LoVo (cell line): ENCODE measurements around the gene PLCB1.
"Not testable (repeated sequence)": the region's sequence is repeated elsewhere in the genome, so short reads cannot be mapped to it uniquely, and the experiment has no call there.

Experiments used
- DNase-seq: peaks from one replicate; pipeline ENCODE4 v3.0.0-alpha.2; 2016; ENCODE audit warnings: low spot score

Gene PLCB1

DNA sequence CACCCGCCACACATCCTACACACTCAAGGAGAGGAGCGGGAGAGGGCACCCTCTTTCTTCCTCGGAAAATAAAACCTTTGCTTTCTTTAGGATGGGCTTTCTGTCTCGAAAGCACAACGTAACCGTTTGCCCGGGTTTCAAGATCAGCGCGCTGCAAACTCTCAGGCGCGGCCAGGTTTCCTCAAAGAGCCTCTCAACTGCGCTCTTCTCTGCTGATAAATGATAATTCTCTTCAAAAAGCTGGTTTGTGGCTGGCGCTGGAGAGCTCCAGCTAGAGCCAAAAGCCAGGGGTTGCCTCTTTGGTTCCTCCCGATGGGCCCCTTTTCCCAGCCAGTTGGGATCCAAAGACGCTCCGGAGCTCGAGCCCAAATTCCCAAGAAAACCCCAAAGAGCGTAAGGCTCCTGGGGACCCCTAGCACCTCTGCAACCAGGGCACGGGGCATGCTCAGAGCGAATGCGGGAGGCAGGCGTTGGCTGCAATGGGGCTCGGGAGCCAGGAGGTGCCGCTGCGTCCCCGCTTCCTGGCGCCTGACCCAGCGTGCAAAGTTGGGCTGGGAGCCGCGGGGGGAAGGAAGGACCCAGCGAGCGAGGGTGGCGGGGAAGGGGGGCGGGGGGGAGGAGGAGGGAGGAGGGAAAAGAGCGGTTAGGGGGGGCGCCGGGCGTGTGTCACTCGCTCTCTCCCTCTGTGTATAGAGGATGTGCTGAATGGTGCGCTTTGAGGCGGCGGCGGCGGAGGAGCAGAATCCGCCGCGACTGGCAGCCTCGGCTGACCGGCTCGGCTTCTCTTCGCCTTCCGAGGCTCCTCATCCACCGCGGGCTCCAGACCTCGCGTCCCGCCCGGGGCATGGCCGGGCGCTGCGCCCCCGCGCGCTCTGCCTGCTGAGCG lies at the start of gene PLCB1:
Gene PLCB1, plus strand, starts transcription at position 669 of the 886 bp plus-strand sequence. CDS start 386 bp downstream, outside the sequence.
- DNase-seq, result no peak

DNA sequence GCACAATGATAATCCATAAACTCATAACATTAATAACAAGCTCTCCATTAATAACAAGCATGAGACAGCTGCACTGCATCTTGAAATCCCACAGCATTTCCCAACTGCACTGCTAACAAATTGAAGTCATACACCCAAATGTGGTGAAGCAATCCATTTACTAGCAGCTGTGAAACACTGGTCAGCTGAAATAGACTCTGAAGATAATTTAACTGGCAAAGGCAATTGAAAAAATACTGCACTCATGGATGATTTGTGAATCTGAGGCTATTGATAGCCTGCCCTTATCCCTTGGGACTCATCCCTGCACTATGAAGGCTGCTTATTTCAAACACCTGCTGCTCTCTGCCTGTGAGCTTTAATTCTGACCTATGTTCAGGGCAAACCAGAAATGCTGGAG lies 49.1 kb upstream of the PLCB1 start:
- no peak for DNase-seq

DNA sequence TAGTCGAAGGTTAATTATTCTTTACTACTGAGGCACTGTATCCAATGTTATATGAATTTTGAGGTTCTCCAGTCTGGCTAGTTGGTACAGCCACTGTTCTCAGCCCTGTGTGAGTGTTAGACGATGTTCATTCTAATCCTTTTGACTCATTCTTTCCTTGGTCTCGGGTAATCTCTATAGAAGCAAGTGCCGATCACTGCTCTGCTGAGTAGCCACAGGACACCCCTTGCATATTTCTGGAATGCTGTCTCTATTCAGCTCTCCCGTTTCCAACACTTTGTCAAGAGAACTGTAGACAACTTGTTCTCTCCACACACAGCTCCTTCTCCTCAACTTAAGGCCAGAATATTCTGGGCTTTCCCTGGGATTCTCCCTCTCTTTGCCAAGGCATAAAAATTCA lies 42.4 kb upstream of the PLCB1 start:
- no peak for DNase-seq

DNA sequence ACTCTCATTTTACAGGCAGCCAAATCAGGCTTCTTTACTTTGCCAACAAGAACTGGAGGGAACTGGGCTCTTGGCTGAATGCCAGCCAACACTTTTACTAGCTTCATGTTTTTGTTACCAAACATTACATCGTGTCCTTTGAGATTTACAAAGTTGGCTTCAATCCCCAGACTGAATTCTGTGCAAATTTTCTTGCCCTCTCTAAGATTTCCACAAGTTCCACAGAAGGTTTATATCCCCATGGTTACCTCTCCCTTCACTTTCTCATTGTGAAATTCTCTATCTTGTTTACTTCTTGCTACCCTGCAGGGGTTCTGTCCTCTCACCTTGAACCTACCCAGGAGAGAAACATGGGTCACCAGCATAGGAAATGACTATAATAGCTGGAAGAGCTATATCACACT lies 37.6 kb upstream of the PLCB1 start:
- no peak for DNase-seq

DNA sequence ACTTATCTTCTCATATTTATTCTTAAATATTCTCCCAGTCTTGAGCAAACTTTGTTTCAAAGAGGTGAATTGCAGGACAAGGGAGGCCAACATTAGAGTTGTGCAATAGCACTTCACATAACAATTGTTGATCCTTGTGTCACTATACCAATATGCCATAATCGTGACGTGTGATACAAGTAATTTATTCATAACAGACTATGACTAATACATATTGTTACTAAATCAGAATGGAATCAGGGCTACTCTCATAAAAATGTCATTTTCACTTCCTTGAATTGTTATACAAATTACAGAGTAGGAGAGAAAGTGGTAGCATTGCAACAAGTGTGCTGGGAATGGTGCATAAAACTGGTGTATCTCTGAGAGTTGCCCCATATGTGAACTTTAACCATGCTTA lies 37.2 kb upstream of the PLCB1 start:
- no peak for DNase-seq

DNA sequence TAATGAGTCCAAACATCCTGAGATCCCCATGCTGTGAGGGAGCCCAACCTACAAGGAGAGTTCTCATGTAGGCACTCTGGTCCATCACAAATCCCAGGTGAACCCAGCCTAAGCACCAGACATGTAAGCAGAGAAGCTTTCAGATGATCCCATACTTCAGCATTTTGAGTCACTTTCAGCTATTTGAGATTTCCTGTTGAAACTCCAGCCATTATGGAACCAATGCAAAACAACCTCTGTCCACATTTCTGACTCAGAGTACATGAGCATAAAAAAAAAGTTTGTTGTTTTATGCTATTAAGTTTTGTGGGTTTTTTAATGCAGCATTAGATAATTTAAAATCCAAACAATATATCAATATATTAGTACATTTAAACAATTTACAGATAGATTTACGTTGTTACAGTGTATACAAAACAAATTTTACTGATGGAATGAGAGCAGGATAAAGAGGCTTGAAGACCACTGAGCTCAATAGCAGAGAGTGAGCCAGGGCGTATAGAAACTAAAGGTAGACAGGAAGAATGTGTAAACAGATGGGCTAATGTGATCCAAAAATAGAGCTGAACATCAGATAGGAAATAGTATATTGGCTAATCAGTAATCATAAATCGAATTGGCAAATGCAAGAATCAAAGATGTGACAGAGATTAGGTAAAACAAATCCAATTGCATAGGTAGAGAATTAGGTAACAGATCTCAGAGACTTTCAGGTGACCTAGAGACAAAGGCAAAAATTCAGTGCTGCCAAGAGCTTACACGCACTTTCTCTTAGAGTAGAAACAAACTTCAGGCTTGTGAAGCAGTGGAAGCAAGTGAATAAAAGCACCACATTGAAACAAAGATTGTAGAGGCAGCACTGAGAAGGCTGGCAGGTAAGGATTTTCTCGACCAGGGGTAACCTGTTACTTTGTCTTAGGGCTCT lies 36.2 kb upstream of the PLCB1 start:
- no peak for DNase-seq

DNA sequence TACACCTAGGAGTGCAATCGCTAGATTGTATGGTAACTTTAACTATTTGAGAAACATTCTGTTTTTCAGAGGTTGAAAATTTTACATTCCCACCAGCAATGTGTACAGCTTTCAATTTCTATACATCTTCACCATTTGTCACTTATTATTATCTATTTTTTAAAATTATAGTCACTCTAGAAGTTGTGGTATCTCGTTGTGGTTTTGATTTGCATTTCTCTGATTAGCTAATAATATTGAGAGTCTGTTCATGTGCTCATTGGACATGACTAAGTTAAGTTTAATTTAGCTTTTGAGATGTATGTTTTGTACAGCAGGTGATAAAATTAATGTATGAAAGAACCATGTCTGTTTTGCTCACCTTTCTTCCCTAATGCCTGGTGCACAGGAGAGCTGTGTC lies 34.8 kb upstream of the PLCB1 start:
- no peak for DNase-seq

DNA sequence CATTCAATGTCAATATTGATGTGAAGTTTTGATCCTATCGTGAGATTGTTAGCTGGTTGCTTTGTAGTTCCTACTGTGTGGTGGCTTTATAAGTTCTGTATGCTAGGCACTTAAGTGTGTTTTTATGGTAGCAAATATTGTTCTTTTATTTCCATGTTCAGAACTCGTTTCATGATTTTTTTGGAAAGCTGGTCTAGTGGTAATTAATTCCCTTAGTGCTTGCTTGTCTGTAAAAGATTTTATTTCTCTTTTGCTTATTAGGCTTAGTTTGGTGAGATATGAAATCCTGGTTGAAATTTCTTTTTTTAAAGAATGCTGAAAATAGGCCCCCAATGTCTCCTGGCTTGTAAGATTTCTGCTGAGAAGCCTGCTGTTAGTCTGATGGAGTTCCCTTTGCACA lies 27.8 kb upstream of the PLCB1 start:
- DNase-seq, result no peak

DNA sequence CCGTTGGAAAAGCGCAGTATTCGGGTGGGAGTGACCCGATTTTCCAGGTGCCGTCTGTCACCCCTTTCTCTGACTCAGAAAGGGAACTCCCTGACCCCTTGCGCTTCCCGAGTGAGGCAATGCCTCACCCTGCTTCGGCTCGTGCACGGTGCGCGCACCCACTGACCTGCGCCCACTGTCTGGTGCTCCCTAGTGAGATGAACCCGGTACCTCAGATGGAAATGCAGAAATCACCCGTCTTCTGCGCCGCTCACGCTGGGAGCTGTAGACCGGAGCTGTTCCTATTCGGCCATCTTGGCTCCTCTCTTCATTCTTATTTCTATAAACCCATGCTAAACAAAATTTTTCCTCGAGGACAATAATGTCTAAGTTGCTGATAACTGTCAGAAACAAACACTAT lies 17.5 kb upstream of the PLCB1 start:
- not testable (repeated sequence) for DNase-seq

DNA sequence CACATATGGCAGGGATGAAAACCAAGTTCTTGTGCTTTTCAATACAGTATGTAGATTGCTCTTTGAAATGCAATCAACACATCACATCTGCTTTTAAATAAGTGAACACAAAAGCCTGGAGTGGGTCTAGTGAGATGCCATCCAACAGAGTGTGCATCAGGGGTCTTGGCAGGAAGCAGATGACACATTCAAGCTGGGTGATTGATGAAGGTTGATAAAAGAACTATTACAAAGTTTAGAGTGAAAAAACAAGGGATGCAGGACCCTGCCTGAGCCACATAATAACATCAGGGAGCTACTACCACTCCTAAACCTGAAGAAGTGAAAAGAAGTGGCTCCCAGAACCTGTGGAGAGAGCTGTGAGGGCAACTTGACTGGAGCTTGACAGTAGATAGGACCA lies 16.6 kb upstream of the PLCB1 start:
- no peak for DNase-seq

DNA sequence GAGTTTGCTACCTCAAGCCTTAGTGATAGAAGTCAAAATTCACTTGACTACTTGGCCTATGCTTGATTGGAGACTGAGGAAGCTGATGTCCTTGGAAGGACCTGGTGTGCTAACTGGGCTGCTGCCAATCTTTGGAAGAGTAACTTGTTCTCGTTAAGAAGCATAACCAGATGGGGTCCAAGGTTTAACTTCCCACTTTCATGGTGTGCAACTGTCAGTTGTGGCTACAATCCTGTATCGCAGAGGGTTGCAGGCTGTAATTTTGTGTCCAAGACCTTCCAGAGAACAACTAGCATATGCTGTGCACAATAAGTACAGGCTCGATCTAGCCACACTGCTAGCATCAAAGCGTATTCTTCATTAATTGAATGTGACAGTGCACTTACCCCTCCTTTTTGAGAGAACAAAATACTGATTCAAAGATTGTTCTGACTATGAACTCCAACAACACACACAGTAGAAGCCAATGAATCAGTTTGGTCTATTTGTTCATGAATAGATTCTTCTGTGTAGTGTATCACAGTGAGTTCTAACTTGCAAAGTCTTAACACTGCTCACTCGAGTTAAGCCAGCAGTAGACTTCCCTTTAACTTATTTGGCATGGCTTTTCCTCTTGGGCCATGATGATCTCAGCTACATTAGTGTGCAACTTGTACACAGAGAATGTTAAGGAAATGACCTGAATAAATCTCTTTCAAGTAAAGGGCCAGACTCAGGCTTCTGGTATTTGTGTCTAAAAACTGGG lies 15.8 kb upstream of the PLCB1 start:
- no peak for DNase-seq

DNA sequence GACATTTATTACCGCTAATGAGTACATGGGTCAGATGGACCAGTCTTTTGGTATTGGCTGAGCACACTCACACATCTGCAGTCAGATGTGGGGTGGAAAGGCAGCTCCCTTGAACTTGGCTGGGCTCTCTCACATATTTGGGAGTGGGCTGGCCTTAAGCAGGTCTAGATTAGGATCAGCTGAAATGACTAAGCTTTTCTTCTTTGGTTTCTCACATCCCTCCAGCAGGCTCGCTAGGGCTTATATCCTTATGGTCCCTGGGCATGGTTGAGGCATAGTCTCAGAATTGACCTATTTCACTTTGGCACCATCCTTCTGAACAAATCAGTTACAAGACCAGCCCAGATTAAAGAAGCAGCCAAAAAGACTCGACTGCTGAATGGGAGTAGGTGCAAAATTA lies 14.4 kb upstream of the PLCB1 start:
- no peak for DNase-seq

DNA sequence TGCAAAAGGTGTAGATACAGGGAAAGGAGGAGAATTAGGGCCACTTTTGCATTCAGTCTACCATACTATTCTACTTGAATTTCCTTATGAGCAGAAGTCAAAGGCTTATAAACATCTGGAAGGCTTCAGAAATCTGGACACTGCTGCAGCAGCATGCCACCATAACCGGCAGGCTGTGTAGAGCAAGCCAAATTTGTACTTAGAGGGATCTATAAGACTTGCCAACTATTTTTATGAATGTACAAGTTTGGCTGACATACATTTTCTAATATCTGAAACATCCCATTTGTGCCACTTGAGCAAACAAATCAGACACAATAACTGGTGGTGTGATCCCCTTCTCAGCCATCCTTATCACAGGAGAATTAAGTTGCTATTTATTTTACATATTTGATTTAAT lies 14.0 kb upstream of the PLCB1 start:
- DNase-seq, result no peak

DNA sequence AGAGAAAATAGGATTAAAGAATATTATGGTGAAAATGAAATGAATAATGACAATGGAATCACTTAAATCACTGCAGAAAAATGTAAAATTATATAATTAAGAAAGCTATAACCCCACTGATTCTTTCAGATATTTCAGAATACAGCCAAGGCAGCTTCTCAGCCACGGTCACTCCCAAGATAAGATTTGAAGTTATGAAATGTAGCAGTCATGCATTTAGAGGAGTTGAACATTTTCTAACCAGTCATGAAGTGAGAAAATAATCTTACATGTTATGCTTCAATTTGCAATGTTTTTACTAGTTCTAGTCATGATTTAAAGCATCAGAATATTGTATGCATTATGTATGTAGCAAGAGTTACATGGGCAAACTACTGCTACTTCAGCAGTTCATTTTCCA lies 13.3 kb upstream of the PLCB1 start:
- no peak for DNase-seq

DNA sequence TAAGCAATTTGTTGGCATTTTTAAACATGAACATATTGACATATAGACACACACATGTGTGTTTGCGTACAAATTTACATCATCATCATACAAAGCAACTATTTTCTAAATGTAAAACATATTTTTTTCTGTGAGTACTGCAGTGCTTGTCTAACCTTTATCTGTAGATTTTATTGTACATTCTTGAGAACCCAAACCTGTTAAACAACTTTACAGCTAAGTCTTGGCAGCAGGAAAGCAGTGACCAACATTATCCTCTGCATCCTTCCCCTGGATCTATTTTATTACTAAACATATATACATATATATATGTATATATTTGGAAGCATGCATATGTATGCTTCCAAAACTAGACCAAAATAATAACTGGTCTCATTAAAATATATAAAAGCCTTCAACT lies 10.4 kb upstream of the PLCB1 start:
- DNase-seq, result no peak

DNA sequence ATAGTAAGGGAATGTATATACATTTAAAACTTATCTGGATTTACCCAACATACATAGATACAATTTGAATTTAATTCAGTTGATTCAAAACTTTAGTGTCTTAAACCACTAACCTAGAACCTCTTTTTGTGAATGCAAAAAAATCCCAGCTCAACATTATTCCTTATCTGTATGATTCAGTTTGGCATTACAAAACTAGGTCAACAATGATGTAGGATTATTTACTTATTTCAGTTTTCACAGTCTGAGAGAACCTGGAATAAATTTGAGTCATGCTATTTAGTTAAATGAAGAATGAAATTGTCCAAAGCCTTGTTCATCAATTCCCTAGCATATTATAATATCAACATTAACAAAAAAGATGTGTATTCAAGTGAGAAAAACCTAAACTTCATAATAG lies 7.4 kb upstream of the PLCB1 start:
- no peak for DNase-seq

DNA sequence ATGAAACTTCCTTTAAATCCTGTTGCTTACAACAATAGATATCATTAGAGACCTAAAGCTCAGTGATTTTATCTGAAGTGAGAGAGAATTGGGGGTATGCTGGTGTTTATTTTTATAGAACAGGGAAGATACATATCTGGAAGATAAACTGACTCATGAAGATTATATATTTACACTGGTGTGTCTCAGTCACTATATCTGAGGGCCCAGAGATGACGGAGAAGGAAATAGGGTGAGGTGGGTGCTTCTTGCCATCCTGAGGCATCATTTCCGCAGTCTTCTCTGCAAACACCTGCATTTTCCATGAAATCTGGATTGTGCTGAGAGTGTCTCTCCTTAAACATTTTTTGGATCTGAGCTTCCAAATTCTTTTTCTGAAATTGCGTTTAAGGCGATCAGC lies 5.9 kb upstream of the PLCB1 start:
- DNase-seq, result no peak

DNA sequence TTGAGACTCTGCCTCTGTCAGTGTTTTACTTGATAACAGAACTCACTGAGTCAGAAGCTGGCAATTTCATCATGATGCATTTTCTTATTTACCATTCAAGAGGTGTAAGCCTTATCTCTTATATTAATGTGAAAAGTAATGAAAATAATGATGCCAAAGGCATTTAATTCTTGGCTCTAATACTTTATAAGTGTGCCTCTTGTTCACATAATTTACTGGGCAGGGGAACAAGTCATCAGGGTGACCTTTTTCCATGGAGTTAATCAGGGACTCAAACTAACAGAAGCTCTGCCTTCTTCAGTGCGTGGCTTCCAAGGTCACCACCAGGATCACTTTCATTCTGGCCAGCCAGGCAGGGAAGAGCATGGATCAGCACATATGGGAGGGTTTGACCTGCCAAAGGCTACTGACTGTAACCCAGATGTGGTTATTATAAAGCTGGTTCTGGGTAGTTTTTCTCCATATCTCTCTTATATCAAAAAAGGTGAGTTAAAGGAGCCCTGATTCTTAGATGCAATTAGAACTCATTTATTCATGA lies 5.2 kb upstream of the PLCB1 start:
- no peak for DNase-seq

DNA sequence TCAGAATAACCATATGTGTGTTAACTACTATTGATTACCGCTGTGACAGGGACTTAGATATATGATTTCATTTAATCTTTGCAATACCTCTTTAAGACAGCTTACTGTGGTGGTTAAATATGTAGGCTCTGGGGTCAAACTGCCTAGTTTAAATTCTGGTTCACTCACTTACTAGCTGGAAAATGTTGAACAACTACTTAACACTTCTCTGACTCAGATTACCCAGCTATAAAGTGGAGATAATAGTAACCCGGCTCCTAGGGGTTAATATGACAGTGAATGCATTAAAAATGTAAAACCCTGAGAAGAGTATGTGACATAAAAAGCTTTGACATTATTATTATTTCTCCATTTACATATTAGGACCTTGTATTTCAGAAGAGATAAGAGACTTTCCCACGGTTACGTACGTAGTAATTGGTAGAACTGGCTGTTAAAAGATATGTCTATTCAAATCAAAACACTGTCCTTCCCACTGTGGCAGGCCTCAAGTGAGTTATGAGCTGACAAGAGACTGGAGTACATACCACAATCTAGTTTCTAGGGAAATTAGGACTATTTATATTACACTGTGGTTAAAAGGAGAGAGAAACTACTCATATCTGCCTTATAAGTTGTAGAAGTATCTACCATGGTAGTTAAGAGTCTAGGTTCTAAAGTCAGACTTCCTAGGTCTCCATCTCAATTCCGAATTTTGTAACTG lies 4.4 kb upstream of the PLCB1 start:
- DNase-seq, result no peak

DNA sequence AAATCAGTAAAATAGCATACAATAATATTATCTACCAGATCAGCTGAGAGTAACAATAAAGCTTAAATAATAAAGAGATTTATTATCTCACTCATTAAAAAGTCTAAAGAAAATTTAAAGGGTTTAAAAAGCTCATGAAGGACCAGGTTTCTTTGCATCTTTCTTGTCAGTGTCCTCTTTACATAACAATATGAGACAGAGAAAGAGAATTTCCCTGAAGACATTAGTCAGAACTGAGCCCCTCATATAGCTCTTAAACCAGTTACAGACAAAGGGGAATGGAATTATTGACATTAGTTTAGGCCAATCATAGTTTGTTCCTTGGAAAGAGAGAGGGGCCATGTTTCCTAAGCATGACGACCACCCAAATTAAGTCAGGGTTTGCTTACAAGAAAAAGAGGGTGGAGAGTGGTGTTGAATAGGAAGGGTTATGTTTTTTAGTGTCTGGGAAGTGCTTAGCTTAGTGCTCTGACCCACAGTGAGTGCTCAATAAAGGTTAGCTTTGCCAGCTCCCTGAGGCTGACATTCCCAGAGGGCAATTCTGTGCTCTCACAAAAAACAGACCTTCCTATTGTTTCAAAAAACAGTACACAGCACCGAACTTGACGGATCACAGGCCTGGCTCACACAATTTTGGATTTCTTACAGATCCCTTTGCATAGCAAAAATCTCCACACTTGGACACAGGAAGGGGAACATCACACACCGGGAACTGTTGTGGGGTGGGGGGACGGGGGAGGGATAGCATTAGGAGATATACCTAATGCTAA lies 3.6 kb upstream of the PLCB1 start:
- DNase-seq, result no peak
